ENCODE measurements around the gene TOPORS.

GRCh38 chr9:32596096-32596865, 43.9 kb upstream of the TOPORS start:
- no peak for TF ChIP-seq EZH2 (IDR thresholded peaks at IDR 0.05; ENCODE audit: low read depth, unreplicated experiment)
- no peak for TF ChIP-seq CTCF (conservative IDR thresholded peaks at IDR 0.05; ENCODE audit: low read depth in 2 of 2)
- TF ChIP-seq ETS1 (IDR thresholded peaks at IDR 0.05): no peak
- TF ChIP-seq POLR2AphosphoS5 (IDR thresholded peaks at IDR 0.05; ENCODE audit: low read depth): no peak
- TF ChIP-seq REST (IDR thresholded peaks at IDR 0.05; ENCODE audit: unreplicated experiment): no peak
- TF ChIP-seq CREB1 (CRISPR knock-in tag; IDR thresholded peaks at IDR 0.05; ENCODE audit: low read depth): no peak
- TF ChIP-seq EZH2phosphoT487 (IDR thresholded peaks at IDR 0.05; ENCODE audit: unreplicated experiment): no peak

Data from GM23338 (cell line).